ENCODE results near the gene ARHGAP22. TPM values are rescaled to one million over a fixed set of nuclear protein-coding genes. Genes with fewer than 3 reads are reported as not detected.

ARHGAP22 gene
- polyA plus RNA-seq, 1 donor from 2014 or later = 0.15 TPM

DNA sequence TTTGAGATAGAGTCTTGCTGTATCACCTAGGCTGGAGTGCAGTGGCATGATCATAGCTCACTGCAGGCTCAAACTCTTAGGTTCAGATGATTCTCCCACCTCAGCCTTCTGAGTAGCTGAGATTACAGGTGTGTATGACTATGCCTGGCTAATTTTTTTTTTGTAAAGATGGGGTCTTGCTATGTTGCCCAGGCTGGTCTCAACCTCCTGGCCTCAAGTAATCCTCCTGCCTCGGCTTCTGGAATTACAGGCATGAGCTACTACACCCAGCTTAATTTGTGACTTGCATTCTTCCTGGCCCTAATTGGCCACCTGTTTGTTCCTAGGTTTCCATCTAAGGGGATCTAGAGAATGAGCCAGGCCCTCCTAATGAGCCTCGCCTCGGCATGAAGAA lies 9.3 kb downstream of the ARHGAP22 start:
- Histone ChIP-seq H3K9ac (ENCODE audit: low read length) (no peak overlapping the region), H3K9me3 (ENCODE audit: low read length) (no peaks in the 10 kb centered on the region), H3K79me2 (replicated peaks; ENCODE audit: insufficient read depth, low read length) (no peaks in the 10 kb centered on the region), H3F3A (ENCODE audit: insufficient read depth, low read length, poor library complexity, severe bottlenecking) (no peaks in the 10 kb centered on the region), H3K4me2 (ENCODE audit: low read length) (no peak overlapping the region), H3K36me3 (ENCODE audit: insufficient read depth, low read length) (no peaks in the 10 kb centered on the region), H3K27me3 (ENCODE audit: insufficient read depth, low read depth, low read length) (no peaks in the 10 kb centered on the region), H3K4me3 (ENCODE audit: low read length) (no peak overlapping the region), H4K20me1 (ENCODE audit: insufficient read depth) (no peaks in the 10 kb centered on the region), H2AFZ (ENCODE audit: low read depth, low read length) (no peak overlapping the region), H3K27ac (ENCODE audit: low read length) (no peak overlapping the region), H3K9me2 (ENCODE audit: insufficient read depth, low read length) (no peaks in the 10 kb centered on the region)
- TF ChIP-seq EP300 (conservative IDR thresholded peaks at IDR 0.05; ENCODE audit: poor library complexity, severe bottlenecking) = no peak
- no peak for TF ChIP-seq RAD21 (conservative IDR thresholded peaks at IDR 0.05)
- no peak for TF ChIP-seq POLR2AphosphoS5 (IDR thresholded peaks at IDR 0.05)
- no peak for TF ChIP-seq CTCF (IDR thresholded peaks at IDR 0.05; ENCODE audit: poor library complexity, severe bottlenecking)
- TF ChIP-seq EZH2 (IDR thresholded peaks at IDR 0.05; ENCODE audit: borderline replicate concordance, insufficient read depth, low read length, poor library complexity, severe bottlenecking) = no peak
- TF ChIP-seq TAF1 (IDR thresholded peaks at IDR 0.05; ENCODE audit: low read depth) = no peak
- TF ChIP-seq SMC3 (conservative IDR thresholded peaks at IDR 0.05; ENCODE audit: poor library complexity) = no peak
- TF ChIP-seq, protein P1, sequence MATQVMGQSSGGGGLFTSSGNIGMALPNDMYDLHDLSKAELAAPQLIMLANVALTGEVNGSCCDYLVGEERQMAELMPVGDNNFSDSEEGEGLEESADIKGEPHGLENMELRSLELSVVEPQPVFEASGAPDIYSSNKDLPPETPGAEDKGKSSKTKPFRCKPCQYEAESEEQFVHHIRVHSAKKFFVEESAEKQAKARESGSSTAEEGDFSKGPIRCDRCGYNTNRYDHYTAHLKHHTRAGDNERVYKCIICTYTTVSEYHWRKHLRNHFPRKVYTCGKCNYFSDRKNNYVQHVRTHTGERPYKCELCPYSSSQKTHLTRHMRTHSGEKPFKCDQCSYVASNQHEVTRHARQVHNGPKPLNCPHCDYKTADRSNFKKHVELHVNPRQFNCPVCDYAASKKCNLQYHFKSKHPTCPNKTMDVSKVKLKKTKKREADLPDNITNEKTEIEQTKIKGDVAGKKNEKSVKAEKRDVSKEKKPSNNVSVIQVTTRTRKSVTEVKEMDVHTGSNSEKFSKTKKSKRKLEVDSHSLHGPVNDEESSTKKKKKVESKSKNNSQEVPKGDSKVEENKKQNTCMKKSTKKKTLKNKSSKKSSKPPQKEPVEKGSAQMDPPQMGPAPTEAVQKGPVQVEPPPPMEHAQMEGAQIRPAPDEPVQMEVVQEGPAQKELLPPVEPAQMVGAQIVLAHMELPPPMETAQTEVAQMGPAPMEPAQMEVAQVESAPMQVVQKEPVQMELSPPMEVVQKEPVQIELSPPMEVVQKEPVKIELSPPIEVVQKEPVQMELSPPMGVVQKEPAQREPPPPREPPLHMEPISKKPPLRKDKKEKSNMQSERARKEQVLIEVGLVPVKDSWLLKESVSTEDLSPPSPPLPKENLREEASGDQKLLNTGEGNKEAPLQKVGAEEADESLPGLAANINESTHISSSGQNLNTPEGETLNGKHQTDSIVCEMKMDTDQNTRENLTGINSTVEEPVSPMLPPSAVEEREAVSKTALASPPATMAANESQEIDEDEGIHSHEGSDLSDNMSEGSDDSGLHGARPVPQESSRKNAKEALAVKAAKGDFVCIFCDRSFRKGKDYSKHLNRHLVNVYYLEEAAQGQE (IDR thresholded peaks at IDR 0.05; ENCODE audit: borderline replicate concordance) = no peak
- TF ChIP-seq MXI1 (conservative IDR thresholded peaks at IDR 0.05; ENCODE audit: poor library complexity, severe bottlenecking) = no peak

- no peak overlapping the region for H2AFZ ChIP-seq (ENCODE audit: low read depth, low read length)
- H3K9ac ChIP-seq (ENCODE audit: low read length) = no peak overlapping the region
- no peaks in the 10 kb centered on the region for H3K36me3 ChIP-seq (ENCODE audit: insufficient read depth, low read length)
- TF ChIP-seq SMC3 (conservative IDR thresholded peaks at IDR 0.05; ENCODE audit: poor library complexity) (no peak), POLR2AphosphoS5 (IDR thresholded peaks at IDR 0.05) (no peak), RAD21 (conservative IDR thresholded peaks at IDR 0.05) (no peak), EP300 (conservative IDR thresholded peaks at IDR 0.05; ENCODE audit: poor library complexity, severe bottlenecking) (no peak), TAF1 (IDR thresholded peaks at IDR 0.05; ENCODE audit: low read depth) (no peak), CTCF (IDR thresholded peaks at IDR 0.05; ENCODE audit: poor library complexity, severe bottlenecking) (no peak), MXI1 (conservative IDR thresholded peaks at IDR 0.05; ENCODE audit: poor library complexity, severe bottlenecking) (no peak), EZH2 (IDR thresholded peaks at IDR 0.05; ENCODE audit: borderline replicate concordance, insufficient read depth, low read length, poor library complexity, severe bottlenecking) (no peak)
- TF ChIP-seq, protein P1 (IDR thresholded peaks at IDR 0.05; ENCODE audit: borderline replicate concordance) = no peak
- H3K79me2 ChIP-seq (replicated peaks; ENCODE audit: insufficient read depth, low read length) = no peaks in the 10 kb centered on the region
- no peaks in the 10 kb centered on the region for H3K27me3 ChIP-seq (ENCODE audit: insufficient read depth, low read depth, low read length)
- no peaks in the 10 kb centered on the region for H4K20me1 ChIP-seq (ENCODE audit: insufficient read depth)
- no peaks in the 10 kb centered on the region for H3K9me2 ChIP-seq (ENCODE audit: insufficient read depth, low read length)
- H3K4me2 ChIP-seq (ENCODE audit: low read length) = no peak overlapping the region
- no peaks in the 10 kb centered on the region for H3F3A ChIP-seq (ENCODE audit: insufficient read depth, low read length, poor library complexity, severe bottlenecking)
- no peak overlapping the region for H3K27ac ChIP-seq (ENCODE audit: low read length)
- no peaks in the 10 kb centered on the region for H3K9me3 ChIP-seq (ENCODE audit: low read length)
- H3K4me3 ChIP-seq (ENCODE audit: low read length) = no peak overlapping the region
Observed at GRCh38 chr10:48594803-48595538, 9.9 kb downstream of the ARHGAP22 start.

Data from neural cell (in vitro differentiated cells).